H1 (cell line): ENCODE measurements around the gene NUP42. TPM values are rescaled to one million over a fixed set of nuclear protein-coding genes. Genes with fewer than 3 reads are reported as not detected.

Source experiments
- CTCF ChIA-PET: fragments of 300-600 bp; sonication (Branson Sonifier 250); formaldehyde crosslinking; loops from one replicate; lab custom pipeline; 2021; ENCODE audit not compliant: partially characterized antibody; lab: Charles Lee
- POLR2A ChIA-PET: fragments of 300-600 bp; sonication (Branson Sonifier 250); formaldehyde crosslinking; loops from one replicate; lab custom pipeline; 2021; ENCODE audit warnings: inconsistent platforms; ENCODE audit not compliant: partially characterized antibody; lab: Charles Lee
- DNase-seq, 2 experiments: peaks; one replicate each; pipeline versions ENCODE4 v3.0.0 to v3.0.0-alpha.2; 2010 to 2022; ENCODE audit warnings: low spot score in 2 of 2, low read depth in 1 of 2, mixed read lengths in 1 of 2
- FAIRE-seq: peaks from 2 replicates; lab custom pipeline; 2011; peaks lifted over from hg19 to GRCh38; lab: Jason Lieb, UNC
- H2AFZ ChIP-seq: 2 replicates; pipeline ENCODE4 v1.8.1; 2012; ENCODE audit warnings: low read length, inconsistent platforms
- H2AK5ac ChIP-seq: 2 replicates; pipeline ENCODE4 v1.6.1; 2013; ENCODE audit warnings: low read depth, low read length
- H2BK120ac ChIP-seq: replicated peaks from 2 replicates; pipeline ENCODE3; 2013; ENCODE audit warnings: low read depth, low read length, inconsistent platforms
- H2BK12ac ChIP-seq: 2 replicates; pipeline ENCODE4 v1.6.1; 2013; ENCODE audit warnings: low read depth, low read length
- H2BK15ac ChIP-seq: 2 replicates; pipeline ENCODE4 v1.6.1; 2013; ENCODE audit warnings: low read length
- H2BK20ac ChIP-seq: 2 replicates; pipeline ENCODE4 v1.6.1; 2013; ENCODE audit warnings: low read length
- H2BK5ac ChIP-seq: 2 replicates; pipeline ENCODE4 v1.6.1; 2013; ENCODE audit warnings: low read depth, low read length
- H3K14ac ChIP-seq: 2 replicates; pipeline ENCODE4 v1.6.1; 2013; ENCODE audit warnings: inconsistent platforms; ENCODE audit not compliant: insufficient read length
- H3K18ac ChIP-seq: 2 replicates; pipeline ENCODE4 v1.6.1; 2013; ENCODE audit warnings: low read length; ENCODE audit errors: extremely low read depth
- H3K23ac ChIP-seq: 2 replicates; pipeline ENCODE4 v1.6.1; 2013; ENCODE audit warnings: inconsistent platforms; ENCODE audit not compliant: insufficient read length
- H3K23me2 ChIP-seq: 2 replicates; pipeline ENCODE4 v1.6.1; 2013; ENCODE audit warnings: low read depth, low read length
- H3K27ac ChIP-seq: 2 replicates; pipeline ENCODE4 v1.6.1; 2011; ENCODE audit warnings: low read depth, low read length, inconsistent platforms
- H3K27me3 ChIP-seq, 4 experiments: replicated peaks in 1 of 4; 1 replicate in 1 of 4; 2 replicates in 3 of 4; pipeline versions ENCODE4 v1.6.1 to v1.8.1; 2011 to 2013; ENCODE audit warnings: low read length in 3 of 4, mild to moderate bottlenecking in 3 of 4, inconsistent platforms in 2 of 4, mixed read lengths in 2 of 4, moderate library complexity in 1 of 4; ENCODE audit not compliant: control insufficient read depth in 3 of 4, insufficient read depth in 3 of 4; ENCODE audit errors: extremely low read depth in 1 of 4
- H3K36me3 ChIP-seq, 4 experiments: 2 replicates each; pipeline versions ENCODE4 v1.6.1 to v1.8.1; 2011 to 2013; ENCODE audit warnings: mild to moderate bottlenecking in 4 of 4, low read length in 3 of 4, moderate library complexity in 2 of 4, control low read depth in 1 of 4, inconsistent platforms in 1 of 4; ENCODE audit not compliant: insufficient read depth in 4 of 4, control insufficient read depth in 2 of 4
- H3K4ac ChIP-seq: replicated peaks from 2 replicates; pipeline ENCODE3; 2013; ENCODE audit warnings: low read length, low read depth, mixed read lengths, inconsistent platforms; ENCODE audit not compliant: insufficient read length
- H3K4me1 ChIP-seq, 4 experiments: replicated peaks in 1 of 4; 1 replicate in 1 of 4; 2 replicates in 3 of 4; pipeline versions ENCODE4 v1.6.1 to v1.8.1; 2011 to 2013; ENCODE audit warnings: low read length in 3 of 4, inconsistent platforms in 2 of 4, mixed read lengths in 1 of 4; ENCODE audit not compliant: insufficient read depth in 4 of 4, control insufficient read depth in 3 of 4
- H3K4me2 ChIP-seq, 2 experiments: 2 replicates each; pipeline versions ENCODE4 v1.6.1 to v1.8.1; 2011 to 2013; ENCODE audit warnings: low read depth in 2 of 2, low read length in 2 of 2, control low read depth in 1 of 2, inconsistent platforms in 1 of 2, mild to moderate bottlenecking in 1 of 2; ENCODE audit not compliant: insufficient read depth in 1 of 2
- H3K4me3 ChIP-seq, 4 experiments: fragments of 200-600, 300-600 bp in 1 of 4; sonication (generic), shearing (Covaris generic), sonication (Bioruptor Twin) in 1 of 4; 2 replicates each; pipeline versions ENCODE4 v1.5.1 to v1.8.1; 2011 to 2016; ENCODE audit warnings: low read length in 4 of 4, low read depth in 3 of 4, control low read depth in 2 of 4, inconsistent platforms in 2 of 4, mild to moderate bottlenecking in 2 of 4, mixed read lengths in 1 of 4, moderate library complexity in 1 of 4; ENCODE audit not compliant: insufficient read depth in 2 of 4; ENCODE audit errors: extremely low read depth in 1 of 4
- H3K56ac ChIP-seq: replicated peaks from 2 replicates; pipeline ENCODE3; 2013; ENCODE audit warnings: low read depth, mild to moderate bottlenecking, mixed read lengths, low read length, inconsistent platforms; ENCODE audit not compliant: insufficient read length
- H3K79me1 ChIP-seq: 2 replicates; pipeline ENCODE4 v1.6.1; 2013; ENCODE audit warnings: low read depth, low read length, control low read depth
- H3K79me2 ChIP-seq, 2 experiments: 2 replicates each; pipeline versions ENCODE4 v1.6.1 to v1.8.1; 2012 to 2013; ENCODE audit warnings: low read length in 2 of 2, mild to moderate bottlenecking in 2 of 2, inconsistent platforms in 1 of 2; ENCODE audit not compliant: insufficient read depth in 2 of 2, control insufficient read depth in 1 of 2
- H3K9ac ChIP-seq, 4 experiments: replicated peaks in 1 of 4; 1 replicate in 1 of 4; 2 replicates in 3 of 4; pipeline versions ENCODE4 v1.6.1 to v1.8.1; 2011 to 2013; ENCODE audit warnings: low read depth in 3 of 4, low read length in 3 of 4, control low read depth in 2 of 4, mild to moderate bottlenecking in 2 of 4, moderate library complexity in 2 of 4, inconsistent platforms in 1 of 4; ENCODE audit errors: extremely low read depth in 1 of 4
- H3K9me3 ChIP-seq, 2 experiments: 2 replicates each; pipeline versions ENCODE4 v1.6.1 to v1.8.1; 2012 to 2013; ENCODE audit warnings: mild to moderate bottlenecking in 2 of 2, moderate library complexity in 2 of 2, control low read depth in 1 of 2, inconsistent platforms in 1 of 2, low read depth in 1 of 2, low read length in 1 of 2, mixed read lengths in 1 of 2; ENCODE audit not compliant: insufficient read depth in 2 of 2
- H4K20me1 ChIP-seq, 2 experiments: replicated peaks in 1 of 2; 2 replicates each; pipeline versions ENCODE3 to v1.8.1; 2011 to 2013; ENCODE audit warnings: inconsistent platforms in 2 of 2, low read length in 2 of 2, mild to moderate bottlenecking in 1 of 2; ENCODE audit not compliant: insufficient read depth in 2 of 2, control insufficient read depth in 1 of 2
- H4K5ac ChIP-seq: 2 replicates; pipeline ENCODE4 v1.6.1; 2013; ENCODE audit warnings: low read length, low read depth, mixed read lengths, inconsistent platforms; ENCODE audit not compliant: insufficient read length
- H4K8ac ChIP-seq: 2 replicates; pipeline ENCODE4 v1.8.0; 2013; ENCODE audit warnings: mild to moderate bottlenecking, moderate library complexity, low read length, inconsistent platforms; ENCODE audit not compliant: insufficient read depth; ENCODE audit errors: extremely low read depth
- H4K91ac ChIP-seq: replicated peaks from 2 replicates; pipeline ENCODE3; 2013; ENCODE audit warnings: low read length, mixed read lengths, inconsistent platforms; ENCODE audit not compliant: insufficient read length
- ATF2 ChIP-seq: IDR thresholded peaks from 2 replicates; pipeline ENCODE4 v1.6.1; 2012; ENCODE audit warnings: low read length, inconsistent platforms
- BRCA1 ChIP-seq: IDR thresholded peaks from 2 replicates; pipeline ENCODE4 v1.6.1; 2012; ENCODE audit warnings: low read depth, low read length, improper control_type of control experiment
- CHD1 ChIP-seq: IDR thresholded peaks from 2 replicates; pipeline ENCODE4 v1.6.1; 2012; ENCODE audit warnings: low read depth, low read length, improper control_type of control experiment
- EGR1 ChIP-seq: IDR thresholded peaks from 2 replicates; pipeline ENCODE4 v1.6.1; 2011; ENCODE audit warnings: low read depth, low read length, borderline replicate concordance
- JUN ChIP-seq: IDR thresholded peaks from 2 replicates; pipeline ENCODE4 v1.6.1; 2011; ENCODE audit warnings: low read depth, mild to moderate bottlenecking, improper control_type of control experiment, low read length
- JUND ChIP-seq: IDR thresholded peaks from 2 replicates; pipeline ENCODE4 v1.6.1; 2011; ENCODE audit warnings: mild to moderate bottlenecking, improper control_type of control experiment, low read length
- KDM4A ChIP-seq: IDR thresholded peaks from one replicate; pipeline ENCODE4 v1.7.1; 2012; ENCODE audit warnings: low read depth, mild to moderate bottlenecking, moderate library complexity, low read length, inconsistent platforms; ENCODE audit not compliant: severe bottlenecking
- POU5F1 ChIP-seq: IDR thresholded peaks from 2 replicates; pipeline ENCODE4 v1.6.1; 2011; ENCODE audit warnings: low read depth, mild to moderate bottlenecking, low read length, moderate library complexity
- RNF2 ChIP-seq: fragments of 200-900, 300-1000 bp; sonication (generic); IDR thresholded peaks from 2 replicates; pipeline ENCODE4 v1.7.1; 2016; ENCODE audit warnings: borderline replicate concordance, low read depth, mild to moderate bottlenecking, antibody characterized with exemption, low read length; ENCODE audit not compliant: poor library complexity, severe bottlenecking; ENCODE audit errors: missing control alignments
- RXRA ChIP-seq: IDR thresholded peaks from 2 replicates; pipeline ENCODE4 v1.6.1; 2011; ENCODE audit warnings: low read depth, mild to moderate bottlenecking, low read length, moderate library complexity; ENCODE audit not compliant: insufficient read depth
- SP1 ChIP-seq: IDR thresholded peaks from 2 replicates; pipeline ENCODE4 v1.6.1; 2011; ENCODE audit warnings: low read depth, low read length
- SP4 ChIP-seq: IDR thresholded peaks from 2 replicates; pipeline ENCODE4 v1.6.1; 2012; ENCODE audit warnings: low read length, inconsistent platforms
- TAF1 ChIP-seq: IDR thresholded peaks from 2 replicates; pipeline ENCODE4 v1.6.1; 2011; ENCODE audit warnings: mild to moderate bottlenecking, low read depth, low read length
- TCF12 ChIP-seq: IDR thresholded peaks from 2 replicates; pipeline ENCODE4 v1.6.1; 2011; ENCODE audit warnings: low read depth, mild to moderate bottlenecking, low read length
- WGBS, 2 experiments: shearing (Covaris generic) in 1 of 2; methylation state at CpG; one replicate each; pipeline versions ENCODE4 v1.1.6 to v1.1.7; 2013 to 2015; ENCODE audit warnings: low lambda C conversion rate in 2 of 2, mixed read lengths in 2 of 2, inconsistent platforms in 1 of 2, low coverage in 1 of 2, missing lambda C conversion rate in 1 of 2; ENCODE audit not compliant: insufficient replicate concordance in 2 of 2, insufficient coverage in 1 of 2, insufficient read length in 1 of 2; ENCODE audit errors: extremely low coverage in 1 of 2, missing lambda C conversion rate in 1 of 2; 5-methylcytosine and 5-hydroxymethylcytosine counted together
- polyA plus RNA-seq, 7 experiments: library from polyadenylated mRNA; depleted of rRNA in 3 of 7; stranded (reverse) in 5 of 7; unstranded in 2 of 7; fragments of >200 nt in 5 of 7; fragments of 200-250 nt in 2 of 7; gene quantifications; 1 replicate in 5 of 7; 2 replicates in 1 of 7; 4 replicates in 1 of 7; pipeline versions ENCODE4 v1.2.1 to v1.2.3, GENCODE V29; 2011 to 2013; ENCODE audit warnings: missing spikeins in 2 of 7, mixed read lengths in 2 of 7
- total RNA-seq: library from RNA; stranded (reverse); fragmentation: NEBNext Ultra II Directional; extraction: Animal tissue kit (Norgen Biotek cat#: 25700); gene quantifications from 2 replicates; pipeline ENCODE4 v1.2.1, GENCODE V29; 2021

Gene NUP42
- total and polyA plus RNA-seq, 2 of the 8 experiments (the other 6 are each of a cell fraction or from before 2014, with no cell fraction given): 31.8 to 41.2 TPM

GRCh38 chr7:23208316-23208715, 26.5 kb downstream of the NUP42 start:
- Histone ChIP-seq H3K14ac (no peak overlapping the region), H3K18ac (no peak overlapping the region), H2AK5ac (no peak overlapping the region), H2AFZ (no peak overlapping the region), H3K36me3 (no peaks in the 10 kb centered on the region), H2BK5ac (no peak overlapping the region), H3K4me3 (no peak overlapping the region), H4K20me1 (no peaks in the 10 kb centered on the region), H2BK120ac (no peak overlapping the region), H2BK20ac (no peak overlapping the region), H3K79me1 (no peaks in the 10 kb centered on the region), H3K4me1 (no peaks in the 10 kb centered on the region; a peak in 1 of 7 replicates), H3K9me3 (no peaks in the 10 kb centered on the region), H3K4me2 (no peak overlapping the region), H4K91ac (no peak overlapping the region), H4K8ac (no peak overlapping the region), H2BK12ac (no peak overlapping the region), H2BK15ac (no peak overlapping the region), H3K27me3 (no peaks in the 10 kb centered on the region; a peak in 2 of 7 replicates), H3K27ac (no peak overlapping the region), H3K4ac (no peak overlapping the region), H3K56ac (no peak overlapping the region), H3K79me2 (no peaks in the 10 kb centered on the region), H3K9ac (no peak overlapping the region), H4K5ac (no peak overlapping the region), H3K23ac (no peak overlapping the region), H3K23me2 (no peaks in the 10 kb centered on the region)
- CTCF ChIA-PET: no interaction called here
- 82% methylated on average over 4 of the region's 4 CpGs; no CpG with 5 or more reads in 1 of the 2 experiments for WGBS, 2 experiments
- FAIRE-seq (no peak), DNase-seq (no peak)
- POLR2A ChIA-PET: no interaction called here
- TF ChIP-seq ATF2: no peak
- TF ChIP-seq TCF12: no peak
- no peak for TF ChIP-seq RXRA
- TF ChIP-seq RNF2: no peak
- TF ChIP-seq TAF1: no peak
- no peak for TF ChIP-seq JUN
- no peak for TF ChIP-seq EGR1
- no peak for TF ChIP-seq SP4
- no peak for TF ChIP-seq BRCA1
- no peak for TF ChIP-seq KDM4A
- TF ChIP-seq JUND: no peak
- no peak for TF ChIP-seq POU5F1
- no peak for TF ChIP-seq CHD1
- no peak for TF ChIP-seq SP1
